ENCODE data around the gene ZNF627.

- TF ChIP-seq, protein P1, sequence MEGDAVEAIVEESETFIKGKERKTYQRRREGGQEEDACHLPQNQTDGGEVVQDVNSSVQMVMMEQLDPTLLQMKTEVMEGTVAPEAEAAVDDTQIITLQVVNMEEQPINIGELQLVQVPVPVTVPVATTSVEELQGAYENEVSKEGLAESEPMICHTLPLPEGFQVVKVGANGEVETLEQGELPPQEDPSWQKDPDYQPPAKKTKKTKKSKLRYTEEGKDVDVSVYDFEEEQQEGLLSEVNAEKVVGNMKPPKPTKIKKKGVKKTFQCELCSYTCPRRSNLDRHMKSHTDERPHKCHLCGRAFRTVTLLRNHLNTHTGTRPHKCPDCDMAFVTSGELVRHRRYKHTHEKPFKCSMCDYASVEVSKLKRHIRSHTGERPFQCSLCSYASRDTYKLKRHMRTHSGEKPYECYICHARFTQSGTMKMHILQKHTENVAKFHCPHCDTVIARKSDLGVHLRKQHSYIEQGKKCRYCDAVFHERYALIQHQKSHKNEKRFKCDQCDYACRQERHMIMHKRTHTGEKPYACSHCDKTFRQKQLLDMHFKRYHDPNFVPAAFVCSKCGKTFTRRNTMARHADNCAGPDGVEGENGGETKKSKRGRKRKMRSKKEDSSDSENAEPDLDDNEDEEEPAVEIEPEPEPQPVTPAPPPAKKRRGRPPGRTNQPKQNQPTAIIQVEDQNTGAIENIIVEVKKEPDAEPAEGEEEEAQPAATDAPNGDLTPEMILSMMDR (IDR thresholded peaks at IDR 0.05; ENCODE audit: poor library complexity), result no peak
- no peak for TF ChIP-seq EZH2phosphoT487 (IDR thresholded peaks at IDR 0.05; ENCODE audit: low read depth, severe bottlenecking, unreplicated experiment)
Measured at GRCh38 chr19:11598746-11599145, 1.5 kb downstream of the ZNF627 start.

Measured in hepatocyte (in vitro differentiated cells).